ENCODE results near the gene CRAT. TPM values are rescaled to one million over a fixed set of nuclear protein-coding genes. Genes with fewer than 3 reads are reported as not detected.

Gene CRAT
- 16.3 and 17.5 TPM in 2 replicates for total RNA-seq (2014; rRNA removed; shearing (Covaris generic); ENCODE audit: low replicate concordance)

DNA sequence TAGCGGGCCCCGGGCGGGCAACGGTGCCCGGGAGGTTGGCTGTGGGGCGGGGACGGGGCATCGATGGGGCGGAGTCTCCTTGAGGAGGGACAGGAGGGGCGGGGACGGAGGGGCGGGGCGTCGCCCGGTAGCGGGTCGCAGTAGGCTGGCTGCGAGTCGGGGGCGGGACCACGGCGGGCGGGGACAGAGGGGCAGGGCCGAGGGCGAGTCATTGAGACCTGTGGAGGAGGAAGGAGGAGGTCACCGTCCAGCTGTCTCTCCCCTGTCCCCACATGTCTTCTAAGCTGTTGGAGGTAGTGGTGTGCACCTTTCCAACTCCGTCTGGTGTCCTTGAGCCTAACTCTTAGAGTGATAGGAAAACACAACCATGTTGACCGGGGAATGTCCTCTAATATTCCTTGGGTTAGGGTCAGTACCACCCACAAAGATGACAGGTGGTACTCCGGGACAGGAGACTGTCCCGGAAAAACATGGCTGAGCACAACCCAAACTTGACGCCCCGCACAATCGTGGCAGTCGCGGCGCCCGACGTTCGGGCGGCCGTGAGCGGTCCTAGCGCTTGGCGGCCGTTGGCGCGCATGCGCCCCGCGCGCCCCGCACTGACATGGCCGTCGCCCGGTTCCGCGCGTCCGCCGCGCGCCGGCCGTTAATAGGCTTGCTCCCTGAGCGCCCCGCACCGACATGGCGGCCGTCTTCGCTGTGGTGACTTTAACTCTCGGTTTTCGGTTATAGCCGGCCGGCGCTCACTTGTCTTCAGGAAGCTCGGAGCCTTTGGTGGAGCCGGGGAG, at the start of gene CRAT, which contains the start of gene PTPA:
Gene CRAT, minus strand, starts transcription at position 54 of the 788 bp plus-strand sequence. CDS start 284 bp downstream, outside the sequence.
Gene PTPA, plus strand, starts transcription at position 676 of the 788 bp plus-strand sequence. CDS start 186 bp downstream, outside the sequence.
- Histone ChIP-seq H3K36me3 (no peaks in the 10 kb centered on the region; the same call in 1 of the 2 replicates), H3K27me3 (no peaks in the 10 kb centered on the region), H3K9me3 (no peaks in the 10 kb centered on the region), H3K4me3 (peak within 1 kb of the TSS; percentile 86)
- DNase-seq: peak; percentile 96

DNA sequence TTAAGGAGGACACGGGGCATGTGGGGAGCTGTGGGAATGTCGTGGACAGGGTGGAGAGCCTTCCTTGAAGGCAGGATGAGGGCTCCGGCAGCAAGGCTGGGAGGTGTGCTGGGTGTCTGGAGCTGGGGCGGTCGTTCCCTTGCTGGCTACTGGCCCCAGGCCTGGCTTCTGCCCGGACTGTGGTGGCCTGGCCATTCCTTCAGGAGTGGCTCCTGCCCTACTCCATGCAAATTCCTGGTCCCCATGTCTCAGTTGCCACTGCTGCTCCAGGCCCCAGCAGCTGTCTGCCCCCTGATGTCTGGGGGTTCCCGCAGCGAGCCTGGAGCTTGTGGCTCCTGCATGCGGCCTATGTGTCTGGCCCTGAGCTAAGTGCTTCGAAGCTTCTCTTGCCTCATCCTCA, 45.6 kb upstream of the CRAT start:
- Histone ChIP-seq H3K27me3 (no peaks in the 10 kb centered on the region), H3K36me3 (no peaks in the 10 kb centered on the region), H3K4me3 (no peak overlapping the region), H3K9me3 (no peaks in the 10 kb centered on the region)
- no peak for DNase-seq

DNA sequence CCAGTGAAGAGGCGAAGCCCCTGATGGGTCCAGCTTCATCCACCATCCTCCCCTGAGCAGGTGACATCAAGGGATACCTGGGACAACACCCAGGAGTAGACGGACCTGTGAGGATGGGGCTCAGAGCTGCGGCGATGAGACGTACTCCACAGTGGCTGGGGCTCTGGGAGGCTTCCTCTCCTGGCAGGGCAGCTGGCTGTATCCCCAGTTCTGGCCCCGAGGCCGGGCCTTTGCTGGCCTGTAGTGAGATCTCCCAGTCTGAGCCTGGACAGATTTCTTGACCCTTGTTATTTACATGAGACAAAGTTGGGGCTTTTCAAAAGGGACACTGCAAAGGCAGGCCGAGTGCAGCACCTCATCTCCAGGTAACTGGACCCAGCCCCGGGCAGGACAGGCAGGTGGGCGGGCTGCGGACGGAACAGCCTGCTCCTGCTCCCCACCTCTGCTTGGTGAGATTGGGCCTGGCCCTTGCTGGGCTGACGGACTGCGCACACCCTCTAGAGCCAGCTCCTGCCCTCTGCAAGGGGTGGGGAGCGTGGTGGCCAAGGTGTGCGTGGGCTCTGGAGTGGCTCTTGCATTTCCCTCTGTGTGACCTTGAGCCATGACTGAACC, 44.4 kb upstream of the CRAT start:
- no peak for DNase-seq
- no peaks in the 10 kb centered on the region for H3K9me3 ChIP-seq

DNA sequence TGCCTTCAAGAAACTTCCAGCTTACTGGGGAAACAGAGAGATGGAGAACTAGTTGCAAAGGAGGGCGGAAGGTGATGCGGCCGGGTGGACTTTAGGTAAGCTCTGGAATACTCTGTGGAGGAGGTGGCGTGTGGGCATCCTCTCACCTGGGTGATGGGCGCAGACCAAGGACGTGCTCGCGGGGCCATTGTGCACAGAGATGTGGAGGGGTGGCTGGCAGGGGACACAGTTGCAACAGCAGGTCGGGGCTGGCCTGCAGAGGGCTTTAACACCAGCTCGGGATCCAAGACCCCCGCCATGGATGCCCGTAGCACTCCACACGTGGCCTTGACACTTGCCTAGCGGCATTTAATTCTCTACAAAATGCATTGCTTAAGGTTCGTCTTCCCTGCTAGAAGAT, 40.9 kb upstream of the CRAT start:
- no peaks in the 10 kb centered on the region; the same call in none of the 2 replicates for H3K36me3 ChIP-seq
- no peaks in the 10 kb centered on the region for H3K9me3 ChIP-seq
- H3K27me3 ChIP-seq: no peaks in the 10 kb centered on the region
- no peak for DNase-seq
- no peak overlapping the region for H3K4me3 ChIP-seq

More for the DNA sequence above, 44.4 kb upstream of the CRAT start:
- no peak overlapping the region for H3K4me3 ChIP-seq
- H3K36me3 ChIP-seq: no peaks in the 10 kb centered on the region; the same call in 1 of the 2 replicates
- no peaks in the 10 kb centered on the region for H3K27me3 ChIP-seq

DNA sequence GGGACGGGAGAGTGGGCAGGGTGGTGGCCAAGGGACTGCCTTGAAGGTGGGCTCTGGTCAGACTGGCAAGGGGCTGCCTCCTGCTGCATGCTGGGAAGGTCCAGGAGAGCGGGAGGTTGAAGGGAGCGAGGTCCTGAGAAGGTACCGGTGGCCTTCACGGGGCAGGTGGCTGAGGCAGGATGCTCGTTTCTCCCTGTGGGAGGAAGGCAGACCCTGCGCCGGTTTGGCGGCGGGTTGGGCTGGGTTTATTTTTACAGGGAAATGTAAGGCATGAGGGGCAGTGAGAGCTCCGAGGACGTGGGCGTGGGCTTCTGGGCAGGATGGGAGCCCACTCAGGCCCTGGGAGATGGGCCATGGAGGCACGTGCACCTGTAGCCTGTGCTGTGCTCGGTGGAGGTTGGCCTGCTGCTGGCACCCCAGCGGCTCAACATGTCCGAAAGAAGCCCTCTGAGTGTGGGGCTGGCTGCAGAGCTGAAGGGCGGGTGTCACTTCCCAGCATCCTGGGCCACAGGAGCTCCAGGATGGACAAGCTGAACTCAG, 40.1 kb upstream of the CRAT start:
- DNase-seq: no peak
- no peaks in the 10 kb centered on the region for H3K27me3 ChIP-seq
- H3K4me3 ChIP-seq: no peak overlapping the region

DNA sequence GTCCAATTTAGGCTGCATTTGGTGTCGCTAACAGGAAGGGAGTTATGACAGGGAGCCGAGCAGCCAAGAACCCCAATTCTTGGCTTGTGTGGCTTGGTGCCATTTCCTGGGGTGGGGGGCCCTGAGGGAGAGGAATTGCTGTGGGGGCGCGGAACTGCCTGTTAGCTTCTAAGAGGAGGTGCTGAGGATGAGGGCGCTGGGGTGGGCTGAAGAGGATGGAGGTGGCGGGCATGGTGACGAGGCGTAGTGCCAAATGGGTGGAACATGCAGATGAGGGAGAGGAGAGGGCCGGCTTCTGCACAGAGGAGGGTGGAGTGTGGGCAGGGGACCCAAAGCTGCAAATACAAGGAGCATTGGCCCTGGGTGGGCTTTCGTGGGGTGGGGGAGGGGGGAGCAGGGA, 39.5 kb upstream of the CRAT start:
- Histone ChIP-seq H3K4me3 (no peak overlapping the region), H3K36me3 (peaks cover 4% of the 10 kb centered on the region), H3K27me3 (no peaks in the 10 kb centered on the region), H3K9me3 (no peaks in the 10 kb centered on the region)
- no peak for DNase-seq

More for the DNA sequence above, 40.1 kb upstream of the CRAT start:
- H3K36me3 ChIP-seq: peaks cover under 1% of the 10 kb centered on the region
- H3K9me3 ChIP-seq: no peaks in the 10 kb centered on the region

DNA sequence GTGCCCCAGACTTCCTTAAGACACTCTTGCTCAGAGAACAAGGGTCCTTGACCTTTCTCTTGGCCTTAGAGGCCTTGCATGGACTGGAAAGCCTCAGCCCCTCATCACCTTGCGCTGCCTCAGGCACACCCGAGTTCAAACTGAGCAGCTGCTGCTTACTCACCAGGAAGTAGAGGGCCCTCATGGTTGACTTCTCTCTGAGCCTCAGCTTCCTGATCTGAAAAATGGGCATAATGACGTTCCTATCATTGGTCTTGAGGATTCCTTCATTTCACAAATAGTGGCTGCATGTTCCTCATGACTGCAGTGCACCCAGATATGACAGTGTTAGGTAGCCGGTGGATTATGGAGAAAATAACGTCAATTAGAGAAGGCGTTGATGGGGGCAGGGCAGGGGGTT, 38.8 kb upstream of the CRAT start:
- H3K36me3 ChIP-seq: peaks cover 4% of the 10 kb centered on the region
- no peak overlapping the region for H3K4me3 ChIP-seq
- H3K9me3 ChIP-seq: no peaks in the 10 kb centered on the region
- no peak for DNase-seq
- no peaks in the 10 kb centered on the region for H3K27me3 ChIP-seq

DNA sequence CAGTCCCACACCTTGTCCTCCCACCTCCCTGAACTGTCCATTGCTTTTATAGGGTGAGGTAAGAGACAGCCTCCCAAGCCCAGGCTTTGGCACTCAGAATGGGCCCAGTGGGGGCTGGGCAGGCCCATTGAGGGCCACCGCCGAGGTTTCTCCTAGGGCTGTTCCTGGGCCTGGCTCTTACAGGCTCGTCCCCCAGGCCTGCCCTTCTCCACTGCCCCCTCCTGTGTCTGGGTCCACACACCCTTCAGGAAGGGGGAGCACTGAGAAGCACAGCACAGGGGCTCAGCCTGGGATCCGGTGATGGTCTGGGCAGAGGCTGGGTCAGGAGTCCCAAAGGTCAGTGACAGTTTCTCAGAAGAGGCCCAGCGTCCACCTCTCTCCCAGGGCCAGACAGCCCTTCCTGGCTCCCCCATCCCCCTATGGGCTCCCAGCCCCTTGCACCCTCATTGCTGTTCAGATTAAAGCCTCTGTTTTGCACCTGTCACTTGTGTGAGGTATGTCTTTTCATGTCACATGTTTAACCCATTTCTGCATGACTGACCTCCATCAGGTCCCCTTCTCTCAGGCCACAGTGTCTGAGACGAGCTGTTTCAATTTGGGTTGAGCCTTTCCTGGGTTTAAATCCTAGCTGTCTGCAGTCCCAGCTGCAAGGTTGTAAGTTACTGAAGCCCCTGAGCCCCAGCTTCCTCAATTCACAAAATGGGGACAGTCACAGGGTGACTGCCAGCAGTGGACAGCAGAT, 38.0 kb upstream of the CRAT start:
- H3K9me3 ChIP-seq: no peaks in the 10 kb centered on the region
- no peak overlapping the region for H3K4me3 ChIP-seq
- DNase-seq: no peak
- peaks cover 12% of the 10 kb centered on the region for H3K36me3 ChIP-seq
- no peaks in the 10 kb centered on the region for H3K27me3 ChIP-seq

DNA sequence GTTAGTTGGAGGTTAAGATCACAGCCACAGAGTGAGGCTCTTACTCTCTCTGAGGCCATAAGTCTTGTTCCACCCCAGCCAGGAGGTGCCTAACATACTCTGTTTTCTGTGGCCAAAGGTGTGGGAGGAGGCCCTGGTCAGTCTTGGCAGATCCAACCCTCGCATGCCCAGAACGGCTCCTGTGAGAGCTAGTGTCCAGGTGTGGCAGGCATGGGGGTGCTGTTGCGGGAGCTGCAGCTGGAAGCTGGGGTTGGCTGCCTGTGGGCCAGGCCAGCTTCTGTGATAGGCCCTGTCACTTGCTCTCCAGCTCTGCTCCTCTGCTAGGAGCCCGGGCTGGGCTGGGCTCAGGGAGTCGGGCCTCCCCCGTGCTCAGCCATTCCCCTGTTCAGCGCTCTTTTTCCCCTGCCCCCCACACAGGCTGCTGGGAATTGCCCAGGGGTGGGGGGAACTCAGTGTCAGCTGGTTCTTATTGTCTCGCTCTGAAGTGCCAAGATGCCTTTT, 35.9 kb upstream of the CRAT start:
- Histone ChIP-seq H3K36me3 (peaks cover 29% of the 10 kb centered on the region), H3K4me3 (no peak overlapping the region), H3K9me3 (no peaks in the 10 kb centered on the region), H3K27me3 (no peaks in the 10 kb centered on the region)
- no peak for DNase-seq

DNA sequence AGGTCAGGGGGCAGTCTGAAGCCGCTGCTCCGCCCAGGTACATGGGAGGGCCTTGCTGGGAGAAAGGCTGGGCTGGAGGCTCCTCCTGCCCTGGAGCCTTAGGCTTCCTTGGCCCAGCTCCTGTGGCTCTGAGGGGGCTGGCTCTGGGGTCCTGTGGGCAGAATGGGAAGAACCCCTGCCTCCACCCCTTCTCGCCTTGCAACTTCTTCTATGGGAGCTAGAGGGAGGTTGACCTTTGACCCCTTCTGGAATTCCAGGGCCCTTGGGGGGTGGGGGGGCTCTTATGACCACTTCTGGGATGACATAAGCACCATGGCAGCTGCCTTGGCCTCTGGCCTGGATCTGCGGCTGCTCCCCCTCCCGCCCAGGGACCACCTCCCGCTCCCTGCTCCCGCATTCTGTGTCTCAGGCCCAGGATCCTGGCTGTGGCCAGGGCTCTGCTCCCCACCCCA, 35.3 kb upstream of the CRAT start:
- Histone ChIP-seq H3K4me3 (no peak overlapping the region), H3K36me3 (peaks cover 29% of the 10 kb centered on the region), H3K9me3 (no peaks in the 10 kb centered on the region), H3K27me3 (no peaks in the 10 kb centered on the region)
- peak; percentile 45 for DNase-seq

DNA sequence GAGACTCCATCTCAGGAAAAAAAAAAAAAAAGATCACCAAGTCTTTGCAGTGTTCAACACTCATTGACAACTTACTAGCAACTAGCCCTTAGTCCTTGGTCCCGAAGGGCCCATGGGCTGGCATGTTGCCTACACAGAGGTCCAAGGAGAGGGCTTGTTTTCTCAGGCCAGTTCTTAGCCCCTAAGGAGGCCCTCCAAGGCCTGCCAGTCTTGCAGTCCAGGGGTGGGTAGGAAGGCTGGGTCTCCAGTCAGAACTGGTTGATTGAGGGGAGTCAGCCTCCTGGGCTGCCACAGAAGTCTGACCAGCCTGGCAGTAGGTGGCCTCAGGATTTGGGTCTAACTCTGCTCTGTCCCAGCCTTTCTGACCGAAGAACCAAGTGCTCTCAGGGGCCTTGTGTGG, 34.7 kb upstream of the CRAT start:
- no peak for DNase-seq
- Histone ChIP-seq H3K36me3 (peaks cover 29% of the 10 kb centered on the region), H3K27me3 (no peaks in the 10 kb centered on the region), H3K4me3 (no peak overlapping the region), H3K9me3 (no peaks in the 10 kb centered on the region)

DNA sequence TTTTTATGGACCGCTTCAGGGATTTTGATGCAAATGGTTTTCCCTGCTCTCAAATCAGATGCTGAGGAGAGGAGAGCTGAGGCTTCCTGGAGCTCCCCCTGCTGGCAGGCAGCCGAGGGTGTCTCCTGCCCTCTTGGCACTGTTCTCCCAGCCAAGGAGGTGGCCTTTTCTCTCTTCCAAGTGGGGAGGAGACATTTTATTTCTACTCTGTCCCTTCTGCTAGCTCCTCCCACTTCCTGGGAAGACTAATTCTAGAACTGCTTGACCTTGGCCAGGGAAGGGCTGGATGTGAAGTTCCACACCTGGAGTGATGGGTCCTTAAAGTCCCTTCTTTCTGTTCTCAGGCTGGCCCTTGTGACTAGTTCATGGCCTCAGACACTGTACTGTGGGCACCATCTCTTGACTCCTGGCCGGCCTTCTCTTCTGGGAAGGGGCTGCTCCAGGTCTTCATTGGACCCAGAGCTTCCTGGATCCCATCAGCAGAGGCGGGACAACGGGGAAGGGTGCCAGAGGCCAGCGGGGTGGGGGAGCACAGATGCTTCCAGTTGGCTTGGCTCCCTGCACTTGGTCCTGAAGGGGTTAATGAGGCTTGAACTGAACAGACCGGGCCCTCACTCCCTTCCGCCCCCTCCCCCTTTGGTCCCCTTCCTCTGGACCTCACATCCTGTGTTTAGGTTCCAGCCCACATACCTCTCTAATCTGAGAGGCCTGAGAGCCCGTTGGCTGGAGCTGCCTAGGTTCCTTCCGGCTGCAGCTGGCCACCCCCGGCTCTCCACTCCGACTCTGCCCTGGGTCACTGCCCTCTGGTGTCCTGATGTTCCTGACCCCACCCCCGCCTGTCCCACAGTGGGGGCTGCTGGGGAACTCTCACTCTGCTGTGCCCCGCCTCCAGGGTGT, 32.7 kb upstream of the CRAT start:
- Histone ChIP-seq H3K4me3 (no peak overlapping the region), H3K27me3 (no peaks in the 10 kb centered on the region), H3K9me3 (no peaks in the 10 kb centered on the region), H3K36me3 (peaks cover 34% of the 10 kb centered on the region)
- peak; percentile 82 for DNase-seq

DNA sequence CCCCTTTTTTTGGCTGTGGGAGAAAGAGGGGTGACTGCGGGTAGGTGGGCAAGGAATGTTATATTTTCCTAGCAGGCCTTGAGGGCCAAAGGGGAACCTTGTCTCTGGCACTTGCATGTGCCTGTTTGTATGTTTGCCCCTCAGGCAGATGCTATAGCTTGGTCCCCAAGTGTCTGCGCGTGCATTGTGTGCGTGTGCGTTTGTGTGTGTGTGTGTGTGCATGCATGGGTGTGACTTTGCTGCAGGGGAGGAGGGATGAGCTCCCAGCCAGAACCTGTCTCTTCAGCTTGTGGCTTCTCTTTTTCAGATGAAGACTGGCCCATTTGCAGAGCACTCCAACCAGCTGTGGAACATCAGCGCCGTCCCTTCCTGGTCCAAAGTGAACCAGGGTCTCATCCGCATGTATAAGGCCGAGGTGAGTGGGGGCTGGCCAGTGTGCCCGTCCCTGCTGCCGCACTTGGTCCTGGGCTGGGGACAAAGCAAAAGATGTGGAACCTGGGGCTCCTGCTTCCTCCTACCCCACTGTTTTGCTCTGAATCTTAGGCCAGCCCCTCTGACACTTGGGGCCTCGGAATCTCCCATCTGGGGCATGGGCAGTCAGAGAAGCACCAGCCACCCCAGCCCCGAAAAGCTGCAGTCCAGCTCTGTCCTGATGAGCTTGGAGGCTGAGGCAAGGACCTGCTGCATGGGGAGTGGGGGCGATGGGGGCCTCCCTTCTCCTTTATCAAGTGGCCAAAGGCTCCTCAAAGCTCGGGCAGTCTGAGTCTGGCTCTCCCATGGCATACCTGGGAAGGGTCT, 31.7 kb upstream of the CRAT start:
- no peaks in the 10 kb centered on the region for H3K9me3 ChIP-seq
- H3K27me3 ChIP-seq: no peaks in the 10 kb centered on the region
- DNase-seq: no peak
- peaks cover 40% of the 10 kb centered on the region for H3K36me3 ChIP-seq
- H3K4me3 ChIP-seq: no peak overlapping the region

DNA sequence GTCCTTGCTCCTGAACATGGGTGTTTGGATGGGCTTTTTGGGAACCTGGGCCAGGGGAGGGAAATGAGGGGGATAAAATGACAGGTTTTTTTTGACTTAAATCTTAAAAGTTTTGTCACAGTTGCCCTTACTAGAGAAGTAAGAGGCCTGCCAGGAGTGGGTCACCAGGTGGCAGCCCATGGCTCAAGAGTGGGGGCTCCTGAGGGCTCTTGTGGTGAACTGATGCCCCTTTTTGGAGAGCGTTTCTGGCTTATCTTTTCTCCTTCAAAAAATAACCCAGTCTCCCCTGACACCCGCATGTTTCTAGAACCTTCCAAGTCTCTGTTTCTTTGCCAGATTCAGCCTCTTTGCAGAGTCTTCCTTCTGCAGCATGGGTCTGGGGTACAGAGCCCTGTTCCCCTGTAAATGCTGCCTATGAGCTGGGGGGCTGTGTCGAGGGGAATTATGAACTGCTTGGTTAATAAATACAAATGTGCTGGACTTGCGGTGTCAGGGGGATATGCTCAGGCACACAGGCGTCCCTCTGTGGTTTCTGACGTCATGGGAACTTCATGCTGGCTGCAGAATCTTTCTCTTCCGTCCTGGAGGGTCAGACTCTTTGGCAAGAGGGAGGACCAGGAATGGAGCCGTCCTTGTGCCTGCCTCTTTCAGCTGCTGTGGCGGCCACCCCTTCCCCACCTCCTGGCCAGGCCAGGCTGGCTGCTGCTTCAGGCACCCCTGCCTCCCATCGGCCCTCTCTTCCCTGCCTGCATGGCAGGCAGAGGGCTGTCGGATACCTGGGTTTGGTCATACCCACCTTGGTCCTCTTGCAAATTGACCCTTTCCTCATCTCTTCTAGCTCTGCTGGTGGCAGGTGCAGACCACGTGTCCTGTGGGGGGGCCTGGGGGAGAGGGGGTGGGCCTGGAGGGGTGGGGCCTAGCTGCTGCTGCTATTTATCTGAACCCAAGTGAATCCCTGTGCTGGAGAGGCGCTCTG, 30.8 kb upstream of the CRAT start:
- DNase-seq: peak; percentile 66
- H3K9me3 ChIP-seq: no peaks in the 10 kb centered on the region
- H3K36me3 ChIP-seq: peaks cover 41% of the 10 kb centered on the region
- H3K4me3 ChIP-seq: peak overlapping the region; percentile 23; the same call in 1 of the 2 replicates
- no peaks in the 10 kb centered on the region for H3K27me3 ChIP-seq
